Smooth muscle cell (in vitro differentiated cells): ENCODE results near the gene RAB33A. TPM values are rescaled to one million over a fixed set of nuclear protein-coding genes. Genes with fewer than 3 reads are reported as not detected.

Experiments
- DNase-seq: peaks from one replicate; lab custom pipeline; 2025; ENCODE audit not compliant: unreplicated experiment; lab: John Stamatoyannopoulos, UW
- H2AFZ ChIP-seq: fragments of 200-600 bp; sonication (generic); 2 replicates; pipeline ENCODE4 v1.6.0; 2016; ENCODE audit warnings: antibody characterized with exemption, low read depth, mild to moderate bottlenecking
- H3F3A ChIP-seq: fragments of 200-600 bp; sonication (generic); 2 replicates; pipeline ENCODE4 v1.6.0; 2017; ENCODE audit warnings: antibody characterized with exemption, low read depth
- H3K27ac ChIP-seq: fragments of 200-600 bp; sonication (generic); 2 replicates; pipeline ENCODE4 v1.5.1; 2016; ENCODE audit warnings: low read depth, mild to moderate bottlenecking
- H3K27me3 ChIP-seq: fragments of 200-600 bp; sonication (generic); 2 replicates; pipeline ENCODE4 v1.6.1; 2016; ENCODE audit warnings: low read depth, mild to moderate bottlenecking
- H3K36me3 ChIP-seq: fragments of 200-600 bp; sonication (generic); 2 replicates; pipeline ENCODE4 v1.5.1; 2016; ENCODE audit warnings: low read depth
- H3K4me1 ChIP-seq: fragments of 200-600 bp; sonication (generic); 2 replicates; pipeline ENCODE4 v1.5.1; 2016; ENCODE audit warnings: low read depth
- H3K4me2 ChIP-seq: fragments of 200-600 bp; sonication (generic); 2 replicates; pipeline ENCODE4 v1.6.0; 2016; ENCODE audit warnings: mild to moderate bottlenecking
- H3K4me3 ChIP-seq: fragments of 200-600 bp; sonication (generic); 2 replicates; pipeline ENCODE4 v1.5.1; 2016; ENCODE audit warnings: mild to moderate bottlenecking
- H3K79me2 ChIP-seq: fragments of 200-600 bp; sonication (generic); 2 replicates; pipeline ENCODE4 v1.6.0; 2016; ENCODE audit warnings: low read depth, mild to moderate bottlenecking
- H3K9ac ChIP-seq: fragments of 200-600 bp; sonication (generic); 2 replicates; pipeline ENCODE4 v1.6.0; 2016; ENCODE audit warnings: low read depth
- H3K9me3 ChIP-seq: fragments of 200-600 bp; sonication (generic); replicated peaks from 2 replicates; pipeline ENCODE4 v1.5.1; 2016; ENCODE audit warnings: low read depth
- H4K20me1 ChIP-seq: fragments of 200-600 bp; sonication (generic); 2 replicates; pipeline ENCODE4 v1.6.0; 2016; ENCODE audit warnings: low read depth
- WGBS: methylation state at CpG from one replicate; pipeline ENCODE4 v1.1.7; 2016; ENCODE audit warnings: low lambda C conversion rate; 5-methylcytosine and 5-hydroxymethylcytosine counted together
- polyA plus RNA-seq: library from polyadenylated mRNA; unstranded; fragments of >200 nt; fragmentation: Nextera tagmentation; extraction: Ambion mirVana; gene quantifications from 2 replicates; pipeline ENCODE4 v1.2.1, GENCODE V29; 2016
- total RNA-seq: library from RNA; depleted of rRNA; stranded (reverse); fragments of >200 nt; gene quantifications from 2 replicates; pipeline ENCODE4 v1.2.3, GENCODE V29; 2014
- TF ChIP-seq, protein P1 (sequence below): fragments of 200-600 bp; sonication (generic); IDR thresholded peaks from 2 replicates; pipeline ENCODE4 v1.5.1; 2017; ENCODE audit warnings: borderline replicate concordance, mild to moderate bottlenecking, antibody characterized with exemption; ENCODE audit not compliant: insufficient read depth, poor library complexity, severe bottlenecking

RAB33A gene
- total and polyA plus RNA-seq, 2 experiments from 2014 or later: 0.58 to 2.6 TPM

GRCh38 chrX:130212371-130212770 is 40.6 kb downstream of the RAB33A start:
- Histone ChIP-seq H3K4me3 (no peak overlapping the region), H3K4me2 (no peak overlapping the region), H2AFZ (no peak overlapping the region), H4K20me1 (no peaks in the 10 kb centered on the region), H3K79me2 (no peaks in the 10 kb centered on the region), H3K9me3 (no peaks in the 10 kb centered on the region), H3F3A (no peaks in the 10 kb centered on the region), H3K36me3 (no peaks in the 10 kb centered on the region), H3K27ac (no peak overlapping the region), H3K9ac (no peak overlapping the region), H3K27me3 (no peaks in the 10 kb centered on the region), H3K4me1 (no peaks in the 10 kb centered on the region)
- 81% methylated on average over 1 of the region's 1 CpG for WGBS
- DNase-seq: no peak
- TF ChIP-seq, protein P1, sequence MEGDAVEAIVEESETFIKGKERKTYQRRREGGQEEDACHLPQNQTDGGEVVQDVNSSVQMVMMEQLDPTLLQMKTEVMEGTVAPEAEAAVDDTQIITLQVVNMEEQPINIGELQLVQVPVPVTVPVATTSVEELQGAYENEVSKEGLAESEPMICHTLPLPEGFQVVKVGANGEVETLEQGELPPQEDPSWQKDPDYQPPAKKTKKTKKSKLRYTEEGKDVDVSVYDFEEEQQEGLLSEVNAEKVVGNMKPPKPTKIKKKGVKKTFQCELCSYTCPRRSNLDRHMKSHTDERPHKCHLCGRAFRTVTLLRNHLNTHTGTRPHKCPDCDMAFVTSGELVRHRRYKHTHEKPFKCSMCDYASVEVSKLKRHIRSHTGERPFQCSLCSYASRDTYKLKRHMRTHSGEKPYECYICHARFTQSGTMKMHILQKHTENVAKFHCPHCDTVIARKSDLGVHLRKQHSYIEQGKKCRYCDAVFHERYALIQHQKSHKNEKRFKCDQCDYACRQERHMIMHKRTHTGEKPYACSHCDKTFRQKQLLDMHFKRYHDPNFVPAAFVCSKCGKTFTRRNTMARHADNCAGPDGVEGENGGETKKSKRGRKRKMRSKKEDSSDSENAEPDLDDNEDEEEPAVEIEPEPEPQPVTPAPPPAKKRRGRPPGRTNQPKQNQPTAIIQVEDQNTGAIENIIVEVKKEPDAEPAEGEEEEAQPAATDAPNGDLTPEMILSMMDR: no peak

DNA sequence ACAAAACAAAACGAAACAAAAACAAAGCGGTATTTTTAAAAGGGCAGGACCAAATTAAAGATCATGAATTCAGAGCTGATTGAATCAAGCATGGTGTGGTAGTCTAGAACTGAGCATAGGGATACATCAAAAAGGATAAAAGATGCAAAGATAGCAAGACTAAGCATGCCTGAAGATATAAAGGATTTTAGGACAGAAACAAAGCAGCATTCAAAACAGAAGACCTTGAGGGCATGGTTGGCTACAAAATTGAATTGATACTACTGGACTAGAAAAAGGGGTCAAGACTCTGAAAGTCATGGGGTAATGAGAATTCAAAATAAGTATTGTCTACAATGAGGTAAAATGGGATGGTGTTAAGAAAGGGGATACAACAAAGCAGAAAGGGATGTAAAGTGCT is 41.6 kb downstream of the RAB33A start:
- H3K9ac ChIP-seq: no peak overlapping the region
- no peaks in the 10 kb centered on the region for H3K79me2 ChIP-seq
- H3K4me2 ChIP-seq: no peak overlapping the region
- WGBS: 84% methylated on average over 2 of the region's 2 CpGs
- H3K4me1 ChIP-seq: no peaks in the 10 kb centered on the region
- no peak overlapping the region for H2AFZ ChIP-seq
- H3K27ac ChIP-seq: no peak overlapping the region
- H3K27me3 ChIP-seq: no peaks in the 10 kb centered on the region
- no peaks in the 10 kb centered on the region for H4K20me1 ChIP-seq
- H3K4me3 ChIP-seq: no peak overlapping the region
- no peaks in the 10 kb centered on the region for H3F3A ChIP-seq
- no peak for DNase-seq
- H3K36me3 ChIP-seq: no peaks in the 10 kb centered on the region
- TF ChIP-seq, protein P1: no peak
- no peaks in the 10 kb centered on the region for H3K9me3 ChIP-seq

GRCh38 chrX:130216320-130216719 is 44.6 kb downstream of the RAB33A start:
- Histone ChIP-seq H3K36me3 (no peaks in the 10 kb centered on the region), H3K27ac (no peak overlapping the region), H3K4me1 (no peaks in the 10 kb centered on the region), H3F3A (no peaks in the 10 kb centered on the region), H3K9ac (no peak overlapping the region), H3K79me2 (no peaks in the 10 kb centered on the region), H3K4me2 (no peak overlapping the region), H4K20me1 (no peaks in the 10 kb centered on the region), H2AFZ (no peak overlapping the region), H3K4me3 (no peak overlapping the region), H3K9me3 (no peaks in the 10 kb centered on the region), H3K27me3 (no peaks in the 10 kb centered on the region)
- 73% methylated on average over 4 of the region's 4 CpGs for WGBS
- TF ChIP-seq, protein P1: no peak
- DNase-seq: no peak

DNA sequence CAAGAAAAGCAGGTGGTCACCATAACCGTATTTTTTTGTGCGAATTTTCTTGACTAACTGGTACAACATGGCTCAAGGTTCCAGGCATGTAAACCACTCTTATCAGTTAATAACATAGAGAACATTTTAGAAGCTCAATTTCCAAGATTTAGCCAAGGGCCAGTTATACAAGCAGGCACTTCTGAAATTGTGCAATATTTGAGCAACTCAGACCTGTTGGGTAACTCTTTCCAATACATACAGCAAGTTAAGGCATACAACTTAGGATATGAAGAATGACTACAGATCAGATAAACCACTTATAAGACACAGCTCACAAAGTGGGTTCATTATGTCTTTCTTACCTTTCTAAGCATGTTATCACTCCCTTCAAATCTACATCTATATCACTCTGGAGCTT is 53.0 kb downstream of the RAB33A start:
- no peaks in the 10 kb centered on the region for H4K20me1 ChIP-seq
- H3K4me2 ChIP-seq: no peak overlapping the region
- H3K27ac ChIP-seq: no peak overlapping the region
- WGBS: 71% methylated on average over 2 of the region's 2 CpGs
- no peak overlapping the region for H2AFZ ChIP-seq
- no peaks in the 10 kb centered on the region for H3K79me2 ChIP-seq
- H3K4me3 ChIP-seq: no peak overlapping the region
- no peak overlapping the region for H3K9ac ChIP-seq
- no peak for DNase-seq
- no peaks in the 10 kb centered on the region for H3K4me1 ChIP-seq
- TF ChIP-seq, protein P1: no peak
- no peaks in the 10 kb centered on the region for H3K36me3 ChIP-seq
- no peaks in the 10 kb centered on the region for H3F3A ChIP-seq
- no peaks in the 10 kb centered on the region for H3K9me3 ChIP-seq
- no peaks in the 10 kb centered on the region for H3K27me3 ChIP-seq
